HG02571 (cell line): ENCODE results near the gene RASL11A.
A peak's percentile ranks its signal among the peaks of the same experiment; 100 is the strongest.
"Not testable (repeated sequence)": the region's sequence is repeated elsewhere in the genome, so short reads cannot be mapped to it uniquely, and the experiment has no call there.

Experiments used
- ATAC-seq: cut with Tn5 transposase; IDR thresholded peaks from one replicate; pipeline ENCODE4 v1.9.1; 2021; ENCODE audit warnings: mild to moderate bottlenecking, moderate library complexity; ENCODE audit not compliant: unreplicated experiment

RASL11A gene, protein sequence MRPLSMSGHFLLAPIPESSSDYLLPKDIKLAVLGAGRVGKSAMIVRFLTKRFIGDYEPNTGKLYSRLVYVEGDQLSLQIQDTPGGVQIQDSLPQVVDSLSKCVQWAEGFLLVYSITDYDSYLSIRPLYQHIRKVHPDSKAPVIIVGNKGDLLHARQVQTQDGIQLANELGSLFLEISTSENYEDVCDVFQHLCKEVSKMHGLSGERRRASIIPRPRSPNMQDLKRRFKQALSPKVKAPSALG

GRCh38 chr13:27270594-27271520 is at the start of gene RASL11A:
Gene RASL11A, plus strand, starts transcription at chr13:27270830. Its CDS starts 115 bp downstream, at chr13:27270945.
- ATAC-seq: peak; percentile 85

DNA sequence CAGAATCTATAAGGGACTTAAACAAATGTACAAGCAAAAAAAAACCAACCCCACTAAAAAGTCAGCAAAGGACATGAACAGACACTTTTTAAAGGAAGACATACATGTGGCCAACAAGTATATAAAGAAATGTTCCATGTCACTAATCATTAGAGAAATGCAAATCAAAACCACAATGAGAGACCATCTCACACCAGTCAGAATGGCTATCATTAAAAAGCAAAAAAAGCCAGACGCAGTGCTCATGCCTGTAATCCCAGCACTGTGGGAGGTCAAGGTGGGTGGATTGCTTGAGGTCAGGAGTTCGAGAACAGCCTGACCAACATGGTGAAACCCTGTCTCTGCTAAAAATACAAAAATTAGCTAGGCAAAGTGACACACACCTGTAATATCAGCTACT is 48.5 kb upstream of the RASL11A start:
- not testable (repeated sequence) for ATAC-seq

GRCh38 chr13:27226991-27227390 is 43.6 kb upstream of the RASL11A start:
- no peak for ATAC-seq

DNA sequence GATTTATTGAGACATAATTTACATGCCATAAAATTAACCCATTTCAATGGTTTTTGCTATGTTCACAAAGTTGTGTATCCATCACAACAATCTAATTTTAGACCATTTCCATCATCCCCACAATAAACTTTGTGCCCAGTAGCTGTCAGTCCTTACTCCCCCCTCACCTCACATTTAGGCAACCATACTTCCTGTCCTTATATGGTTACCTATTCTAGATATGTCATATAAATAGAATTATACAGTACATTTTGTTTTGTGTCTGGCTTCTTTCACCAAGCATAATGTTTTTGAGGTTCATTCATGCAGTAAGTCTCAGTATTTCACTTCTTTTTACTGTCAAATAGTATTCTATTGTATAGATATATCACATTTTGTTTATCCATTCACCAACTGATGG is 42.5 kb upstream of the RASL11A start:
- no peak for ATAC-seq

- ATAC-seq: no peak
Measured at GRCh38 chr13:27229642-27230041, 41.0 kb upstream of the RASL11A start.

GRCh38 chr13:27233964-27234363 is 36.7 kb upstream of the RASL11A start:
- no peak for ATAC-seq

DNA sequence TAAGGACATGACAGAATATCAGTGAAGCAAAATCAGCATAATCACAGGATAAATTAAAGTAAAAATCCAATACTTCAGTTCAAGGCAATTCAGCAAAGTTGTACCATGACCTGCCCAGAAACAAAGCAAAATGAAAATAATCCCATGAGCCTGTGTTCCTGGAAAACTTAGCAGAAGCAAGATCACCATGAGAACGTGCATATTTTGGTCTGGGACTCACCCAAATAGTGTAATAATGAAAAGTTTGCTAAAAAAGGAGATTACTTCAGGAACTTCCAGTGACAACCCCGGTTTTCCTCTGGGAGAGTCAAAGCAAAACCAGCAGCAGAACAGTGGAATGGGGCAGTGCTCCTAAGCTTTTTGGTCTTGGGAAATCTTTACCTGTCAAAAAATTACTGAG is 34.2 kb upstream of the RASL11A start:
- ATAC-seq: no peak

GRCh38 chr13:27242702-27243101 is 27.9 kb upstream of the RASL11A start:
- ATAC-seq: no peak

- no peak for ATAC-seq
Measured at GRCh38 chr13:27245610-27246009, 25.0 kb upstream of the RASL11A start.

DNA sequence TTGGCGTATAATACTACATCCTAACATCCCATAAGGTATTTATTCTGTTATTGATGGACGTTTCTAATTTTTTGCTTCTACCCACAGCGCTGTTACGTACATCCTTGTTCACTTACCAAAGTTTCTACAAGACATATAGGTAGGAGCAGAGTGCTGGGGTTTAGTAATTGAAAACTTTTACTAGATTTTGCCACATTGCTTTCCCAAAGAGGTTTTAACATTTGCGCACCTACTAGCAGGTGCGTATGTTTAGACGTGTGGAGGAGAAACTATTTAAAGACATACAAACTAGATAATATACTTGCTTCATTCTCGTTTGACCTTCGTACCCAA is 19.8 kb upstream of the RASL11A start:
- peak; percentile 10 for ATAC-seq

DNA sequence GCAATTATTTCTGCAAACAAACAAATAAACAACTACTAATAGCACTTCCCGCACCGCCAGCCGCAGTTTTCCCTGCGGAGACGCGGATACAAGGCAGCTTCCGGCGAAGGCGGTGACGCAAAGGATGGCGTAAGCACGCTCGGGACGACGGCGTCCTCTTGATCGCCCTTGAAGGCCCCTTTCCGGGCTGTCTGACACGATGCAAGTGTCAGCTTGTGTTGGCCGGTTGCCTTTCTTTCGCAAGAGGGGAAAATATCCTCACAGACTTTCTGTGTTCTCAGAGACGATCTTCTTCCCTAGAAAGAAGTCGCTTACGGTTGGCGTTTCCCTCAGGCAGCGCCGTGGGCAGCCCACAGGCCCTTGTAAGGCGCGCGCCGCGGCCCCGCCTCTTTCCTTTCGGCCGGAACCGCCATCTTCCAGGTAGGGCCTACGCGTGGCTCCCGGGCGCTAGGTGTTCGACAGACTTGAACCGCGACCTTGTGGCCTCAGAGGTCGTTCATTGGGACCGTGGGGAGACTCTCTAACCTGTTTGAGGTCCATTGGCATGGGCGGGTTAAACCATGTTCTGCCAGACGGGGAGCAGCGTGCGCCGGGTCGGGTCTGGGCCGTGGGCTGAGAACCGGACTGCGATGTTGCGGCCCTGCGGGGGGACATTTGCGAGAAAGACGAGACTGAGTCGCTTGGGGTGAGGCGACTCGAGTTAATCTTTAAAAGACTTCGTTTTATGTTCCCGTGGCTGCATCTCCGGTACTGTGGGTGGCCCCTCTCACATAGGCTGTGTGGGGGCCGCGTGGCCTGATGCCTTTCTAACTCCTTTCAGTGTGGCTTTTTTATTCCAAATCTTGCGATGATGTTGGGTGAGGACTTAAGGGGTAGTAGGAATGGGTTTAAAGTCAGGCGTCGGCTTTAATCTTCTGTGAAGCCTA is 19.2 kb upstream of the RASL11A start, which contains the start of gene RPL21:
RPL21 (plus strand) TSS at position 393 of the 926 bp plus-strand sequence. CDS start 2,219 bp downstream, outside the sequence.
- ATAC-seq: peak; percentile 87

DNA sequence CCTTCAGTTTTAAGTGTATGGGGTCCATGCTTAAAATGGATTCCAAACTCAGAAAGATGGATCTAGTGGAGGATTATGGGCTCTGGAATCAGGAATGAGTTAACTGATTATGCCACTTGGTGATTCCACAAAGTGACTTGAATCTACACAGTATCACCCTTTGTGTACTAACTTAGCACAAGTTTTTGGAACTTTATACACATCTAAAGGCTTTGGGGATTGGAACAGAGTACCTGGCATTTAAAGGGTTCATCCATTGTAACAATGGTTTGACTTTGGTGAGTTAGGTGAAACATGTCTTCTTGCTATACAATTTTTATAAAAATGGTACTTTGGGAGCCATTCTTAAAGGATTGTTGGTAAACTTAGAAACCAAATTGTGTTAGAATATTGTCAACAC is 18.2 kb upstream of the RASL11A start:
- no peak for ATAC-seq

DNA sequence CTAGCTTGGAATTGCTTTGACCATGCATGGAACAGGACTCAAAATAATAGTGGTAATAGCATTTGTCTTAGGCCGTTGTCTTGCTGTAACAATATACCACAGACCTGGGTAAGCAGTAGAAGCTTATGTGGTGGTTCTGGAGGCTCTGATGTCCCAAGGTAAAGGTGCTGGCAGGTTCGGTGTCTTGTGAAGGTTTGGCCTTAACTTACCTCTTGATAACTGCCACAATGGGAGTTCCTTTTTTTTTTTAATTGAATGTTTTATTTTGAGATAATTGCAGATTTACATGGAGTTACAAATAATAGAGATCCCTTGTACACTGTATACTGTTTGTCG is 13.4 kb upstream of the RASL11A start:
- ATAC-seq: no peak

DNA sequence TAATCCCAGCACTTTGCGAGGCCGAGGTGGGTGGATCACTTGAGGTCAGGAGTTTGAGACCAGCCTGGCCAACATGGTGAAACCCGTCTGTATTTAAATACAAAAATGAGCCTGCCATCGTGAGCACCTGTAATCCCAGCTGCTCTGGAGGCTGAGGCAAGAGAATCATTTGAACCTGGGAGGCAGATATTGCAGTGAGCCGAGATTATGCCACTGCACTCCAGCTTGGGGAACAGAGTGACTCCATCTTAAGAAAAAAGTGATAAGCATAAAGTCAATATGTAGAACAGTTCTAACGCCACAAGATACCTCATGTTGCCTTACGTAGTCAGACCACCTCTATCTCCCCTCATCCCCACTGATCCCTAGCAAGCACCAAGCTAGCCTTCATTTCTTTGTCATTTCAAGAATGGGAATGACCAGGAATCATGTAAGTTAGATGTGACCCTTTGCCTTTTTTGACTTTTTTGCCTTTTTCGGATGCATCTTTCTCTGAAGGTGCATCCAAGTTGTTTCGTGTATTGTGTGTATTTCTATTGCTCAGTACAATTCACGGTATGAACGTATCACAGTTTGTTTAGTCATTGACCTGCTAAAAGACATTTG is 12.9 kb upstream of the RASL11A start:
- ATAC-seq: no peak

- ATAC-seq: no peak
Measured at GRCh38 chr13:27258637-27259386, 11.8 kb upstream of the RASL11A start.

DNA sequence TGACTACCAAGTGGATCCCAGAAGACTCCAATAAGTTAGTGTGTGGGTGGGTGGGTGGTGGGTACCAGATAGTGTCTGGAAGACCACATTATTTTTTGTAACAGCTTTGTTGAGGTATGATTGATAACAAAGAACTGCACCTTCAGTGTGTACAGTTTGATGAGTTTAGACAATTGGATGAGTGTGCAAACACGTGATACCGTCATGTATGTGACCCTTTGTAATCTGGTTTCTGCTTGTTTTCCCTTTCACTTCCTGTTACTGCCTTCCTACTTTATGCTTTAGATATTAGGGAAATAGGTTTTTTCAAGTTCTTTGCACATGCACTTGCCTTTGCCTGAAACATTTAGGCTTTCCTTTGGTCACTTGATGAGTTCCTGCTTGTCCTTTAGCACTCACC is 10.8 kb upstream of the RASL11A start:
- ATAC-seq: no peak

- no peak for ATAC-seq
Measured at GRCh38 chr13:27261396-27261795, 9.2 kb upstream of the RASL11A start.

- ATAC-seq: no peak
Measured at GRCh38 chr13:27263438-27263837, 7.2 kb upstream of the RASL11A start.

- ATAC-seq: no peak
Measured at GRCh38 chr13:27264181-27264580, 6.4 kb upstream of the RASL11A start.

DNA sequence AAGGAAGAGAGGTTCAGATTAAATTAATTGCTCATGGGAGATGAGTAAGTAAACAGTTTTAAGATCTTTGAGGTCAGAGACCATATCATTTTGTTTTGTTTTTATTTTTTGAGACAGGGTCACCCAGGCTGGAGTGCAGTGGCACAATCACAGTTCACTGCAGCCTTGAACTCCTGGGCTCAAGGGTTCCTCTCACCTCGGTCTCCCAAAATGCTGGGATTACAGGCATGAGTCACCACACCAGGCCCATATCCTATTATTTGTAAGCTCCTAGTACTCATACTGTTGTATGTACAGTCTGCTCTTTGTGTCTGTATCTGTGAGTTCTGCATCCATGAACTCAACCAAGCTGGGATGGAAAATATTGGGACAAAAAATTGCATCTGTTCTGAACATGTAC is 6.0 kb upstream of the RASL11A start:
- no peak for ATAC-seq
